HepG2 (cell line): Measurements from ENCODE around the gene HSFX1.

Source experiments
- SIN3A ChIP-seq: IDR thresholded peaks from 2 replicates; pipeline ENCODE4 v1.6.1; 2011; ENCODE audit warnings: low read depth, mild to moderate bottlenecking, control low read depth, low read length, borderline replicate concordance
- ZEB1 ChIP-seq: IDR thresholded peaks from 2 replicates; pipeline ENCODE4 v1.6.1; 2012; ENCODE audit warnings: mild to moderate bottlenecking, low read depth, inconsistent platforms; ENCODE audit not compliant: insufficient replicate concordance

DNA sequence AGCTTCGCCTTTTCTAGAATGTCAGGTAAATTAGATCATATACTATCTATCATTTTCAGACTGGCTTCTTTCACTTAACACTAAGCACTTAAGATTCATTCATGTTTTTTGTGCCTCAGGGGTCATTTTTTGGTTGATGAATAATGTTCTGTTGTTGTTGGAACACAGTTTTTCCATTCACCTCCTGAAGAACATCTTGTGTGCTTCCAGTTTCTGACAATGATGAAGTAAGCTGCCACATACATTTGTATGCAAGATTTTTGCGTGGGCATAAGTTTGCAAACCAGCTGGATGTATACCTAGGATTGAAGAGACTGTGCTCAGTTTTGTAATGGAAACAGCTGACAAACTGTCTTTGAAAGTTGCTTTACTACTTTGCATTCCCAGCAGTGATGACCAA is 45.5 kb downstream of the HSFX1 start:
- no peak for TF ChIP-seq SIN3A
- TF ChIP-seq ZEB1: no peak
